Liver (tissue), 9 donors: ENCODE data around the gene SERPINA3. TPM values are rescaled to one million over a fixed set of nuclear protein-coding genes. Genes with fewer than 3 reads are reported as not detected.

Experiments used
- DNase-seq: peaks from one replicate; pipeline ENCODE4 v3.0.0-alpha.2; 2017; ENCODE audit warnings: low spot score
- H3K27ac ChIP-seq, 2 donors: one replicate each; pipeline ENCODE4 v1.7.0; 2013; ENCODE audit warnings: inconsistent platforms in 2 of 2, low read length in 2 of 2, control low read depth in 1 of 2, low read depth in 1 of 2, mild to moderate bottlenecking in 1 of 2
- H3K27me3 ChIP-seq, 4 donors: one replicate each; pipeline versions ENCODE4 v1.6.1 to v1.7.0; 2013; ENCODE audit warnings: low read length in 3 of 4, inconsistent platforms in 1 of 4, mild to moderate bottlenecking in 1 of 4, moderate library complexity in 1 of 4; ENCODE audit not compliant: control insufficient read depth in 4 of 4, insufficient read depth in 4 of 4
- H3K36me3 ChIP-seq, 4 donors: one replicate each; pipeline versions ENCODE4 v1.6.1 to v1.7.0; 2013; ENCODE audit warnings: low read length in 3 of 4, mild to moderate bottlenecking in 3 of 4, low read depth in 1 of 4, moderate library complexity in 1 of 4; ENCODE audit not compliant: control insufficient read depth in 4 of 4, insufficient read depth in 3 of 4
- H3K4me1 ChIP-seq, 4 donors: one replicate each; pipeline versions ENCODE4 v1.6.1 to v1.7.0; 2013; ENCODE audit warnings: low read length in 3 of 4, mild to moderate bottlenecking in 3 of 4, moderate library complexity in 1 of 4; ENCODE audit not compliant: control insufficient read depth in 4 of 4, insufficient read depth in 4 of 4
- H3K4me3 ChIP-seq, 3 donors: one replicate each; pipeline versions ENCODE4 v1.6.1 to v1.7.0; 2013; ENCODE audit warnings: low read length in 3 of 3, control low read depth in 1 of 3, low read depth in 1 of 3, mild to moderate bottlenecking in 1 of 3
- H3K9ac ChIP-seq, 2 donors: one replicate each; pipeline ENCODE4 v1.7.0; 2013; ENCODE audit warnings: low read length in 2 of 2, mild to moderate bottlenecking in 2 of 2, moderate library complexity in 2 of 2, control low read depth in 1 of 2, low read depth in 1 of 2
- H3K9me3 ChIP-seq, 4 donors: one replicate each; pipeline versions ENCODE4 v1.6.1 to v1.7.0; 2013; ENCODE audit warnings: low read length in 3 of 4; ENCODE audit not compliant: control insufficient read depth in 4 of 4
- EGR1 ChIP-seq, 2 donors: IDR thresholded peaks; 2 replicates each; pipeline ENCODE4 v1.6.1; 2016 to 2018; ENCODE audit warnings: antibody characterized with exemption in 2 of 2, low read depth in 2 of 2
- FOXA1 ChIP-seq: IDR thresholded peaks from 2 replicates; pipeline ENCODE4 v1.6.1; 2016; ENCODE audit warnings: antibody characterized with exemption
- FOXA2 ChIP-seq: IDR thresholded peaks from 2 replicates; pipeline ENCODE4 v1.6.1; 2016; ENCODE audit warnings: antibody characterized with exemption
- GABPA ChIP-seq, 2 donors: IDR thresholded peaks in 1 of 2; conservative IDR thresholded peaks in 1 of 2; 2 replicates each; pipeline ENCODE4 v1.6.1; 2016; ENCODE audit warnings: antibody characterized with exemption in 2 of 2, mild to moderate bottlenecking in 1 of 2, moderate library complexity in 1 of 2
- HNF4A ChIP-seq, 2 donors: conservative IDR thresholded peaks; 2 replicates each; pipeline ENCODE4 v1.6.1; 2016; ENCODE audit warnings: antibody characterized with exemption in 2 of 2, mild to moderate bottlenecking in 2 of 2
- HNF4G ChIP-seq: IDR thresholded peaks from 2 replicates; pipeline ENCODE4 v1.6.1; 2016; ENCODE audit warnings: antibody characterized with exemption
- JUND ChIP-seq, 2 donors: IDR thresholded peaks; 2 replicates each; pipeline ENCODE4 v1.6.1; 2016; ENCODE audit warnings: antibody characterized with exemption in 2 of 2
- NR2F2 ChIP-seq: IDR thresholded peaks from 2 replicates; pipeline ENCODE4 v1.6.1; 2016; ENCODE audit warnings: antibody characterized with exemption
- RAD21 ChIP-seq, 2 donors: IDR thresholded peaks; 2 replicates each; pipeline ENCODE4 v1.6.1; 2016; ENCODE audit warnings: antibody characterized with exemption in 2 of 2, mild to moderate bottlenecking in 2 of 2
- RXRA ChIP-seq, 2 donors: IDR thresholded peaks; 2 replicates each; pipeline ENCODE4 v1.6.1; 2017 to 2018; ENCODE audit warnings: antibody characterized with exemption in 2 of 2, mild to moderate bottlenecking in 1 of 2
- SP1 ChIP-seq: IDR thresholded peaks from 2 replicates; pipeline ENCODE4 v1.6.1; 2018; ENCODE audit warnings: antibody characterized with exemption, mild to moderate bottlenecking
- TAF1 ChIP-seq: conservative IDR thresholded peaks from 2 replicates; pipeline ENCODE4 v1.6.1; 2016; ENCODE audit warnings: antibody characterized with exemption, mild to moderate bottlenecking
- YY1 ChIP-seq: IDR thresholded peaks from 2 replicates; pipeline ENCODE4 v1.6.1; 2016; ENCODE audit warnings: antibody characterized with exemption, mild to moderate bottlenecking
- WGBS: extraction: QIAGEN DNeasy Blood & Tissue Kit; methylation state at CpG from one replicate; pipeline ENCODE4 v1.1.7; 2013; 5-methylcytosine and 5-hydroxymethylcytosine counted together
- polyA plus RNA-seq, 2 donors: library from polyadenylated mRNA; stranded (reverse) in 1 of 2; unstranded in 1 of 2; fragments of 200-250 nt in 1 of 2; fragments of >200 nt in 1 of 2; fragmentation: Nextera tagmentation in 1 of 2; extraction: Ambion mirVana in 1 of 2; gene quantifications; one replicate each; pipeline versions ENCODE4 v1.2.1 to v1.2.3, GENCODE V29; 2013 to 2015
- total RNA-seq, 2 donors: library from RNA; depleted of rRNA; stranded (reverse); fragments of >200 nt; gene quantifications; one replicate each; pipeline ENCODE4 v1.2.3, GENCODE V29; 2014
- TF ChIP-seq, protein P1 (sequence below): IDR thresholded peaks from 2 replicates; pipeline ENCODE4 v1.6.1; 2016; ENCODE audit warnings: antibody characterized with exemption
- TF ChIP-seq, protein P2 (sequence below): IDR thresholded peaks from 2 replicates; pipeline ENCODE4 v1.6.1; 2016; ENCODE audit warnings: antibody characterized with exemption
- TF ChIP-seq, protein P3 (sequence below): fragments of 150-350 bp; IDR thresholded peaks from 2 replicates; pipeline ENCODE4 v1.5.1; 2017; ENCODE audit warnings: improper control_type of control experiment, low read depth, low read length; ENCODE audit not compliant: missing input control
- TF ChIP-seq, protein P4 (sequence below): IDR thresholded peaks from 2 replicates; pipeline ENCODE4 v1.6.1; 2016; ENCODE audit warnings: antibody characterized with exemption
- TF ChIP-seq, protein P5 (sequence below): IDR thresholded peaks from 2 replicates; pipeline ENCODE4 v1.6.1; 2016; ENCODE audit warnings: antibody characterized with exemption, mild to moderate bottlenecking
- donor health status: healthy.
- donor health status: healthy.
- donor health status: healthy.
- donor health status: healthy.
- donor health status: healthy.

Gene SERPINA3
- total and polyA plus RNA-seq, 4 donors = 2,087 to 17,984 (median 13,009) TPM

DNA sequence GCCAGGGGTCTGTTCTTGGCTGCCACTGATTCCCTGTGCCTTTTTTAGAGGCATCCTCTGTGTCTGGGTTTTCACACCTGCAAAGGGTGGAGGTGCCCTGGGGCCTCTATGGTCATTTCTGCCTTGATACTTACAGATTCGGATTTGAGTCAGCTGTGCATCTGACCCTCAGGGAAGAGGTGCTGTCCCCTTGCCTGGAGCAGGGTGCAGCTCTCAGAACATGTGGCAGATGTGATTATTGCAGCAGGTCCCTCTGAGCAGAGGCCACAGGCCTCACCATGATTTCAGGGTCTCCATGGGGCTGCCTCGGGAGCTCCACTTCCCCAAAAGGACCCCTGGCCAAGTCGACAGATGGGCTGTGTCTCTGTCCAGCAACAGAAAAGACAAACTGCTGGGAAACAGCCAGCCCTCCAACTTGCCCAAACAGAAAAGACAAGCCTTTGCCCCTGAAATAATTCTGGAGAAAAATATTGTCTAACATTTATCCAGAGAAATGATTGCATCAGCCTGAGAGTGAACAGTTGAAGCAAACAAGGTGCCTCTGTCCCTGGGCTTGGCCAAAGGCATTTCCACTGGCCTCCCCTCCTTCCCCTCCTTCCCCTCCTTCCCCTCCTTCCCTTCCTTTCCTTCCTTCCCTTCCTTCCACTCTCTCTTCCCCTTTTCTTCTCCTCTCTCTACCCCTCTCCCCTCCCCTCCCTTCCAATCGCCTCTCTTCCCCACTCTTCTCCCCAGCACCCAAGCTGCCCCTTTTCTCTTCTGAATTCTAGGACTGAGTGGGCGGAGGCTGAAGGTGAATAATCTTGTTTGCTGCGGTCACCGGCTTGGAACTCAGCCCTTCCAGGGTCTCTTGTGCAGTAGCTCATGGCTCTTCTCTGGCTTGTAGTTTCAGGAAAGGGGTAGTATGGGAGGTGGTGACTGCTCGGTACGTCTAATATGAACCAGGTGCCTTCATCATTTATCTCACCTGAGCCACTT is 676 bp downstream of the SERPINA3 start:
- Histone ChIP-seq H3K9ac (peak overlapping the region; percentile 30 to 89), H3K4me3 (peak overlapping the region; percentile 60 to 99 (median 75)), H3K4me1 (peaks cover 3 to 40% (median 14%) of the 10 kb centered on the region in 4 donors), H3K27me3 (no peaks in the 10 kb centered on the region), H3K27ac (peak overlapping the region; percentile 76 to 80), H3K9me3 (no peaks in the 10 kb centered on the region), H3K36me3 (peaks cover 4 to 52% (median 29%) of the 10 kb centered on the region in 4 donors)
- TF ChIP-seq TAF1 = peak; percentile 27
- TF ChIP-seq, protein P1, sequence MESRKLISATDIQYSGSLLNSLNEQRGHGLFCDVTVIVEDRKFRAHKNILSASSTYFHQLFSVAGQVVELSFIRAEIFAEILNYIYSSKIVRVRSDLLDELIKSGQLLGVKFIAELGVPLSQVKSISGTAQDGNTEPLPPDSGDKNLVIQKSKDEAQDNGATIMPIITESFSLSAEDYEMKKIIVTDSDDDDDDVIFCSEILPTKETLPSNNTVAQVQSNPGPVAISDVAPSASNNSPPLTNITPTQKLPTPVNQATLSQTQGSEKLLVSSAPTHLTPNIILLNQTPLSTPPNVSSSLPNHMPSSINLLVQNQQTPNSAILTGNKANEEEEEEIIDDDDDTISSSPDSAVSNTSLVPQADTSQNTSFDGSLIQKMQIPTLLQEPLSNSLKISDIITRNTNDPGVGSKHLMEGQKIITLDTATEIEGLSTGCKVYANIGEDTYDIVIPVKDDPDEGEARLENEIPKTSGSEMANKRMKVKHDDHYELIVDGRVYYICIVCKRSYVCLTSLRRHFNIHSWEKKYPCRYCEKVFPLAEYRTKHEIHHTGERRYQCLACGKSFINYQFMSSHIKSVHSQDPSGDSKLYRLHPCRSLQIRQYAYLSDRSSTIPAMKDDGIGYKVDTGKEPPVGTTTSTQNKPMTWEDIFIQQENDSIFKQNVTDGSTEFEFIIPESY = no peak
- TF ChIP-seq HNF4G = no peak
- no peak for TF ChIP-seq YY1
- TF ChIP-seq FOXA2 = no peak
- no peak for TF ChIP-seq SP1
- no peak for TF ChIP-seq RXRA (IDR thresholded peaks at IDR 0.05)
- peak in 1 of 2 donors; percentile 40 for TF ChIP-seq EGR1 (IDR thresholded peaks at IDR 0.05; ENCODE audit: low read depth in 2 of 2)
- TF ChIP-seq, protein P2, sequence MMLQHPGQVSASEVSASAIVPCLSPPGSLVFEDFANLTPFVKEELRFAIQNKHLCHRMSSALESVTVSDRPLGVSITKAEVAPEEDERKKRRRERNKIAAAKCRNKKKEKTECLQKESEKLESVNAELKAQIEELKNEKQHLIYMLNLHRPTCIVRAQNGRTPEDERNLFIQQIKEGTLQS = peak; percentile 35
- TF ChIP-seq RAD21 (IDR thresholded peaks at IDR 0.05) = no peak
- TF ChIP-seq FOXA1 = no peak
- TF ChIP-seq, protein P3, sequence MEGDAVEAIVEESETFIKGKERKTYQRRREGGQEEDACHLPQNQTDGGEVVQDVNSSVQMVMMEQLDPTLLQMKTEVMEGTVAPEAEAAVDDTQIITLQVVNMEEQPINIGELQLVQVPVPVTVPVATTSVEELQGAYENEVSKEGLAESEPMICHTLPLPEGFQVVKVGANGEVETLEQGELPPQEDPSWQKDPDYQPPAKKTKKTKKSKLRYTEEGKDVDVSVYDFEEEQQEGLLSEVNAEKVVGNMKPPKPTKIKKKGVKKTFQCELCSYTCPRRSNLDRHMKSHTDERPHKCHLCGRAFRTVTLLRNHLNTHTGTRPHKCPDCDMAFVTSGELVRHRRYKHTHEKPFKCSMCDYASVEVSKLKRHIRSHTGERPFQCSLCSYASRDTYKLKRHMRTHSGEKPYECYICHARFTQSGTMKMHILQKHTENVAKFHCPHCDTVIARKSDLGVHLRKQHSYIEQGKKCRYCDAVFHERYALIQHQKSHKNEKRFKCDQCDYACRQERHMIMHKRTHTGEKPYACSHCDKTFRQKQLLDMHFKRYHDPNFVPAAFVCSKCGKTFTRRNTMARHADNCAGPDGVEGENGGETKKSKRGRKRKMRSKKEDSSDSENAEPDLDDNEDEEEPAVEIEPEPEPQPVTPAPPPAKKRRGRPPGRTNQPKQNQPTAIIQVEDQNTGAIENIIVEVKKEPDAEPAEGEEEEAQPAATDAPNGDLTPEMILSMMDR = no peak
- TF ChIP-seq GABPA (IDR thresholded peaks at IDR 0.05 in 1 of 2, conservative IDR thresholded peaks at IDR 0.05 in 1 of 2) = no peak
- TF ChIP-seq, protein P4, sequence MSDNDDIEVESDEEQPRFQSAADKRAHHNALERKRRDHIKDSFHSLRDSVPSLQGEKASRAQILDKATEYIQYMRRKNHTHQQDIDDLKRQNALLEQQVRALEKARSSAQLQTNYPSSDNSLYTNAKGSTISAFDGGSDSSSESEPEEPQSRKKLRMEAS = no peak
- TF ChIP-seq, protein P5, sequence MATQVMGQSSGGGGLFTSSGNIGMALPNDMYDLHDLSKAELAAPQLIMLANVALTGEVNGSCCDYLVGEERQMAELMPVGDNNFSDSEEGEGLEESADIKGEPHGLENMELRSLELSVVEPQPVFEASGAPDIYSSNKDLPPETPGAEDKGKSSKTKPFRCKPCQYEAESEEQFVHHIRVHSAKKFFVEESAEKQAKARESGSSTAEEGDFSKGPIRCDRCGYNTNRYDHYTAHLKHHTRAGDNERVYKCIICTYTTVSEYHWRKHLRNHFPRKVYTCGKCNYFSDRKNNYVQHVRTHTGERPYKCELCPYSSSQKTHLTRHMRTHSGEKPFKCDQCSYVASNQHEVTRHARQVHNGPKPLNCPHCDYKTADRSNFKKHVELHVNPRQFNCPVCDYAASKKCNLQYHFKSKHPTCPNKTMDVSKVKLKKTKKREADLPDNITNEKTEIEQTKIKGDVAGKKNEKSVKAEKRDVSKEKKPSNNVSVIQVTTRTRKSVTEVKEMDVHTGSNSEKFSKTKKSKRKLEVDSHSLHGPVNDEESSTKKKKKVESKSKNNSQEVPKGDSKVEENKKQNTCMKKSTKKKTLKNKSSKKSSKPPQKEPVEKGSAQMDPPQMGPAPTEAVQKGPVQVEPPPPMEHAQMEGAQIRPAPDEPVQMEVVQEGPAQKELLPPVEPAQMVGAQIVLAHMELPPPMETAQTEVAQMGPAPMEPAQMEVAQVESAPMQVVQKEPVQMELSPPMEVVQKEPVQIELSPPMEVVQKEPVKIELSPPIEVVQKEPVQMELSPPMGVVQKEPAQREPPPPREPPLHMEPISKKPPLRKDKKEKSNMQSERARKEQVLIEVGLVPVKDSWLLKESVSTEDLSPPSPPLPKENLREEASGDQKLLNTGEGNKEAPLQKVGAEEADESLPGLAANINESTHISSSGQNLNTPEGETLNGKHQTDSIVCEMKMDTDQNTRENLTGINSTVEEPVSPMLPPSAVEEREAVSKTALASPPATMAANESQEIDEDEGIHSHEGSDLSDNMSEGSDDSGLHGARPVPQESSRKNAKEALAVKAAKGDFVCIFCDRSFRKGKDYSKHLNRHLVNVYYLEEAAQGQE = no peak
- TF ChIP-seq JUND (IDR thresholded peaks at IDR 0.05) = peak in 1 of 2 donors; percentile 12
- no peak for TF ChIP-seq NR2F2
- no peak for TF ChIP-seq HNF4A (conservative IDR thresholded peaks at IDR 0.05)
- 23% methylated on average over 9 of the region's 9 CpGs for WGBS
- no peak for DNase-seq
